Activated CD8-positive, alpha-beta T cell treated with anti-CD3 and anti-CD28 coated beads for 36 hours (primary cell): Measurements from ENCODE around the gene ATAD2B. TPM values are rescaled to one million over a fixed set of nuclear protein-coding genes. Genes with fewer than 3 reads are reported as not detected.
A peak's percentile ranks its signal among the peaks of the same experiment; 100 is the strongest.

Source experiments
- ATAC-seq: fragments of 200-7000 bp; cut with Tn5 transposase; one replicate; pipeline ENCODE4 v1.10.0; 2021; ENCODE audit warnings: mild to moderate bottlenecking, moderate library complexity
- CTCF ChIA-PET: fragments of 350-600 bp; sonication (Branson Sonifier 250); formaldehyde crosslinking; loops from one replicate; lab custom pipeline; 2021; ENCODE audit warnings: antibody characterized with exemption; lab: Charles Lee
- POLR2A ChIA-PET: fragments of 350-600 bp; sonication (Branson Sonifier 250); formaldehyde crosslinking; loops from one replicate; lab custom pipeline; 2021; ENCODE audit warnings: antibody characterized with exemption; lab: Charles Lee
- DNase-seq: peaks from one replicate; pipeline ENCODE4 v3.0.0-alpha.2; 2020
- H3K27ac Mint-ChIP-seq: one replicate; pipeline ENCODE4 v1.8.0; 2021; ENCODE audit warnings: mild to moderate bottlenecking, mixed read lengths
- H3K27me3 Mint-ChIP-seq: one replicate; pipeline ENCODE4 v1.8.0; 2021; ENCODE audit warnings: mixed read lengths
- H3K36me3 Mint-ChIP-seq: one replicate; pipeline ENCODE4 v1.8.0; 2021; ENCODE audit warnings: low read depth, mixed read lengths
- H3K4me1 Mint-ChIP-seq: one replicate; pipeline ENCODE4 v1.8.0; 2021; ENCODE audit warnings: low read depth, mixed read lengths
- H3K4me3 Mint-ChIP-seq: one replicate; pipeline ENCODE4 v1.8.0; 2021; ENCODE audit warnings: mild to moderate bottlenecking, moderate library complexity, mixed read lengths
- H3K9me3 Mint-ChIP-seq: one replicate; pipeline ENCODE4 v1.8.0; 2021; ENCODE audit warnings: mixed read lengths
- CTCF ChIP-seq: fragments of 200-600 bp; IDR thresholded peaks from one replicate; pipeline ENCODE4 v1.8.0; 2022; ENCODE audit warnings: antibody characterized with exemption, mild to moderate bottlenecking
- intact Hi-C: fragments of 100-400 bp; cut with micrococcal nuclease; formaldehyde crosslinking; loops from one replicate; pipeline ENCODE4 v1.10.0; 2022
- total RNA-seq, 2 experiments: library from RNA; stranded (reverse); gene quantifications; one replicate each; pipeline ENCODE4 v1.2.3, GENCODE V29; 2021

ATAD2B gene
- total RNA-seq, 2 experiments from 2014 or later: 12.5 to 13.2 TPM

DNA sequence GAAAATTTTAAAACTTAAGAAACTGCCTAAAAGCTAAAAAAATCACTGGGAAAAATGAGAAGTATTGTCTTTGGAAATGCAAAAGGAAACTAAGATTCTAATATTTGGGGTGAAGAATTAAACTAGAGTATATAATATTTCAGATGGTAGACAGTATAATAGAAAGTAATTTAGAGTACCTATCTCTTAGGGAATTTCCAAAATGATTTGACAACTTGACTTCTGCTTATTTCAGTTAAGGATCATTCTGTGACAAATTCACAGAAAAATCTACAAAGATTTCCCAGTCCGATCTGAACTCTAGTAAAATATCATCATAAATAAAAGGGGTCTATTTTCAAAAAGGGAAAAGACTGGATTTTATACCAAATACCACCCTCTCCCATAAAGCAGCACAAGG lies 99.6 kb downstream of the ATAD2B start:
- DNase-seq (no peak), ATAC-seq (no peak)
- intact Hi-C loops: loop anchor here (10.0 kb wide), 1 partner anchor 88 kb away; no protein-coding TSS in a partner anchor
- H3K4me3 Mint-ChIP-seq: no peak overlapping the region
- CTCF ChIA-PET: interaction anchor here (1.6 to 6.8 kb wide), 3 partner anchors 27 to 257 kb away, joined by 3 to 76 read pairs (median 39); partner anchors contain the start of genes ATAD2B and TP53I3
- H3K4me1 Mint-ChIP-seq: peaks cover 15% of the 10 kb centered on the region
- no peaks in the 10 kb centered on the region for H3K36me3 Mint-ChIP-seq
- no peaks in the 10 kb centered on the region for H3K27me3 Mint-ChIP-seq
- peak overlapping the region; percentile 66 for H3K27ac Mint-ChIP-seq
- no peaks in the 10 kb centered on the region for H3K9me3 Mint-ChIP-seq
- POLR2A ChIA-PET: no interaction called here
- TF ChIP-seq CTCF: no peak

DNA sequence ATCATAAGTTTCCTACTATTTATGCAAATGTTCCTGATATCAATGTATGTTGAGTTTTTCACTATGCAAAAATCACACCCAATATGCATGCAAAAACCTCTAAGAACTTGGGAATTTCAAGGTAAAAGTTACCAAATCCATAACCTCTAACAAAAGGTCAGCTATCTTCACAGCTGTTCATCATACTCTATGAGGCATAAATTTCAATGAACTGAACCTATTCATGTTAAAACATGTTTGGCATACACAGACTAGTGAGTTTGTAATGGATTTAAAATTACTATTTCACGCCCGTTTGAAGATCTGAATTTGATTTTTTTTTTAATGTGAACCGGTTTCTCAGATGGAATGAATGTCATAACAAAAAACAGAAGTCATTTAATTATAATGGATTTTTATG lies 100.2 kb downstream of the ATAD2B start:
- no peak for TF ChIP-seq CTCF
- ChIA-PET CTCF (interaction anchor here (1.0 to 6.8 kb wide), 3 partner anchors 101 to 337 kb away, joined by 3 to 76 read pairs (median 39); partner anchors contain the start of genes ATAD2B and TP53I3), POLR2A (interaction anchor here (0.7 kb wide), 1 partner anchor 348 kb away, joined by 3 read pairs; no protein-coding TSS in a partner anchor)
- DNase-seq (no peak), ATAC-seq (no peak)
- intact Hi-C loops: loop anchor here (10.0 kb wide), 1 partner anchor 88 kb away; no protein-coding TSS in a partner anchor
- Mint-ChIP-seq H3K36me3 (no peaks in the 10 kb centered on the region), H3K27ac (peak overlapping the region; percentile 10), H3K27me3 (no peaks in the 10 kb centered on the region), H3K9me3 (no peaks in the 10 kb centered on the region), H3K4me1 (peaks cover 15% of the 10 kb centered on the region), H3K4me3 (no peak overlapping the region)

DNA sequence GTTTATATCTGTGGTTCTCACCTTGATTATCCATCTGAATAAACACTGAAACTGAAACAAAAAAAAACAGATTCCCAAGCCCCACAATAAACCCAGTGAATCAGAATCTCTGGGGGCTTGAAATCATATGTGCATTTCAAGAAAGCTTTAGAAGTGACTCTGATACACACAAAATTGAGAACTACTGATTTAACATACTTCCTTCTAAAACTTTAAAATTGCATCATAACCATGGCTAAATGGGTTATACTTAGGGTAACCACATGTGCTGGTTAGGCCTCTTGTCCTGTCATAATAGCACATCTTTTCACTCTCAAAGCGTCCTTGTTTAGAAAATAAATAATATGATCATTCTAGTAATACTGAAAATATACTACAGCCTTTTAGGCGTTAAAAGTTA lies 100.9 kb downstream of the ATAD2B start:
- TF ChIP-seq CTCF: no peak

DNA sequence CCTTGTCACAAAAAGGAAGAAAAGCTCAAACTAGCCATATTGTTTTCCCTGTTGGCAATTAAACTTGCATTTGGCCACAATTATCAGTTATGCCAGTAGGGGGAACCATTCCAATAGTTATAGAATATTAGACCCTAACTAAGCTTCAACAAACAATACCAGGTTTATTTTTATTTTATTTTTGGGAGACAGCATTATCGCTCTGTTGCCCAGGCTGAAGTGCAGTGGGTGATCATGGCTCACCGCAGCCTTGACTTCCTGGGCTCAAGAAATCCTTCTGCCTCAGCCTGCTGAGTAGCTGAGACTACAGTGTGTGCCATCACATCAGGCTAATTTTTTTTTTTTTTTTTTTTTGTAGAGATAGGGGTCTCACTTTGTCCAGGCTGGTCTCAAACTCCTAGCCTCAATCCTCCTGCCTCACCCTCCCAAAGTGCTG lies 102.1 kb downstream of the ATAD2B start:
- no peaks in the 10 kb centered on the region for H3K36me3 Mint-ChIP-seq
- no peak overlapping the region for H3K27ac Mint-ChIP-seq

More for the DNA sequence above, 100.9 kb downstream of the ATAD2B start:
- H3K9me3 Mint-ChIP-seq: no peaks in the 10 kb centered on the region
- no peak for DNase-seq
- peaks cover 15% of the 10 kb centered on the region for H3K4me1 Mint-ChIP-seq
- no peak overlapping the region for H3K4me3 Mint-ChIP-seq
- H3K36me3 Mint-ChIP-seq: no peaks in the 10 kb centered on the region
- H3K27me3 Mint-ChIP-seq: no peaks in the 10 kb centered on the region
- peak; percentile 20 for ATAC-seq
- CTCF ChIA-PET: interaction anchor here (1.0 to 6.8 kb wide), 6 partner anchors 10 to 338 kb away, joined by 3 to 76 read pairs (median 17); partner anchors contain the start of genes ATAD2B and TP53I3
- intact Hi-C loops: loop anchor here (10.0 kb wide), 1 partner anchor 89 kb away; no protein-coding TSS in a partner anchor
- POLR2A ChIA-PET: no interaction called here
- H3K27ac Mint-ChIP-seq: no peak overlapping the region

More for the DNA sequence above, 102.1 kb downstream of the ATAD2B start:
- no peaks in the 10 kb centered on the region for H3K9me3 Mint-ChIP-seq
- peak; percentile 61 for ATAC-seq
- H3K4me1 Mint-ChIP-seq: peaks cover 15% of the 10 kb centered on the region
- intact Hi-C loops: loop anchor here (5.0 to 10.0 kb wide), 2 partner anchors 90 to 258 kb away; partner anchors contain the start of gene TP53I3
- peak; percentile 22 for DNase-seq
- CTCF ChIA-PET: interaction anchor here (0.6 to 6.8 kb wide), 49 partner anchors 9 to 354 kb away, joined by 3 to 76 read pairs (median 4); partner anchors contain the start of genes ATAD2B, SF3B6, TP53I3 and UBXN2A
- peak; percentile 85 for TF ChIP-seq CTCF
- no peak overlapping the region for H3K4me3 Mint-ChIP-seq
- POLR2A ChIA-PET: interaction anchor here (1.1 to 1.2 kb wide), 2 partner anchors 102 to 103 kb away, joined by 3 read pairs; partner anchors contain the start of gene ATAD2B
- no peaks in the 10 kb centered on the region for H3K27me3 Mint-ChIP-seq
